ENCODE results near the gene AXIN2.

GRCh38 chr17:65572186-65572580 lies 10.7 kb upstream of the AXIN2 start:
- TF ChIP-seq CTCF (conservative IDR thresholded peaks at IDR 0.05; ENCODE audit: low read length) (no peak), EZH2phosphoT487 (IDR thresholded peaks at IDR 0.05; ENCODE audit: borderline replicate concordance) (no peak)
